Smooth muscle cell (in vitro differentiated cells): Measurements from ENCODE around the gene PDPR. TPM values are rescaled to one million over a fixed set of nuclear protein-coding genes. Genes with fewer than 3 reads are reported as not detected.
"Not testable (repeated sequence)": the region's sequence is repeated elsewhere in the genome, so short reads cannot be mapped to it uniquely, and the experiment has no call there.

ENCODE experiments used
- DNase-seq: peaks from one replicate; lab custom pipeline; 2025; ENCODE audit not compliant: unreplicated experiment; lab: John Stamatoyannopoulos, UW
- H2AFZ ChIP-seq: fragments of 200-600 bp; sonication (generic); 2 replicates; pipeline ENCODE4 v1.6.0; 2016; ENCODE audit warnings: antibody characterized with exemption, low read depth, mild to moderate bottlenecking
- H3F3A ChIP-seq: fragments of 200-600 bp; sonication (generic); 2 replicates; pipeline ENCODE4 v1.6.0; 2017; ENCODE audit warnings: antibody characterized with exemption, low read depth
- H3K27ac ChIP-seq: fragments of 200-600 bp; sonication (generic); 2 replicates; pipeline ENCODE4 v1.5.1; 2016; ENCODE audit warnings: low read depth, mild to moderate bottlenecking
- H3K27me3 ChIP-seq: fragments of 200-600 bp; sonication (generic); 2 replicates; pipeline ENCODE4 v1.6.1; 2016; ENCODE audit warnings: low read depth, mild to moderate bottlenecking
- H3K36me3 ChIP-seq: fragments of 200-600 bp; sonication (generic); 2 replicates; pipeline ENCODE4 v1.5.1; 2016; ENCODE audit warnings: low read depth
- H3K4me1 ChIP-seq: fragments of 200-600 bp; sonication (generic); 2 replicates; pipeline ENCODE4 v1.5.1; 2016; ENCODE audit warnings: low read depth
- H3K4me2 ChIP-seq: fragments of 200-600 bp; sonication (generic); 2 replicates; pipeline ENCODE4 v1.6.0; 2016; ENCODE audit warnings: mild to moderate bottlenecking
- H3K4me3 ChIP-seq: fragments of 200-600 bp; sonication (generic); 2 replicates; pipeline ENCODE4 v1.5.1; 2016; ENCODE audit warnings: mild to moderate bottlenecking
- H3K79me2 ChIP-seq: fragments of 200-600 bp; sonication (generic); 2 replicates; pipeline ENCODE4 v1.6.0; 2016; ENCODE audit warnings: low read depth, mild to moderate bottlenecking
- H3K9ac ChIP-seq: fragments of 200-600 bp; sonication (generic); 2 replicates; pipeline ENCODE4 v1.6.0; 2016; ENCODE audit warnings: low read depth
- H3K9me3 ChIP-seq: fragments of 200-600 bp; sonication (generic); replicated peaks from 2 replicates; pipeline ENCODE4 v1.5.1; 2016; ENCODE audit warnings: low read depth
- H4K20me1 ChIP-seq: fragments of 200-600 bp; sonication (generic); 2 replicates; pipeline ENCODE4 v1.6.0; 2016; ENCODE audit warnings: low read depth
- CTCF ChIP-seq: fragments of 200-600 bp; sonication (generic); IDR thresholded peaks from 2 replicates; pipeline ENCODE4 v1.5.1; 2017; ENCODE audit warnings: borderline replicate concordance, mild to moderate bottlenecking, antibody characterized with exemption; ENCODE audit not compliant: insufficient read depth, poor library complexity, severe bottlenecking
- WGBS: methylation state at CpG from one replicate; pipeline ENCODE4 v1.1.7; 2016; ENCODE audit warnings: low lambda C conversion rate; 5-methylcytosine and 5-hydroxymethylcytosine counted together
- polyA plus RNA-seq: library from polyadenylated mRNA; unstranded; fragments of >200 nt; fragmentation: Nextera tagmentation; extraction: Ambion mirVana; gene quantifications from 2 replicates; pipeline ENCODE4 v1.2.1, GENCODE V29; 2016
- total RNA-seq: library from RNA; depleted of rRNA; stranded (reverse); fragments of >200 nt; gene quantifications from 2 replicates; pipeline ENCODE4 v1.2.3, GENCODE V29; 2014

Gene PDPR
- total and polyA plus RNA-seq, 2 experiments from 2014 or later = 5.7 to 11.2 TPM

GRCh38 chr16:70143231-70143895 is 29.2 kb downstream of the PDPR start:
- H3K27ac ChIP-seq, H3K27me3 ChIP-seq, H3K79me2 ChIP-seq, H3K9ac ChIP-seq, H2AFZ ChIP-seq, H4K20me1 ChIP-seq, DNase-seq, H3K36me3 ChIP-seq, H3K4me2 ChIP-seq, H3F3A ChIP-seq, H3K4me3 ChIP-seq, H3K9me3 ChIP-seq, H3K4me1 ChIP-seq: not testable (repeated sequence)
- 87% methylated on average over 9 of the region's 9 CpGs for WGBS

- H3F3A ChIP-seq, H3K9me3 ChIP-seq, H3K4me1 ChIP-seq, H3K79me2 ChIP-seq, DNase-seq, H2AFZ ChIP-seq, H3K27ac ChIP-seq, H3K4me3 ChIP-seq, H3K36me3 ChIP-seq, H3K27me3 ChIP-seq, H3K4me2 ChIP-seq, H3K9ac ChIP-seq, H4K20me1 ChIP-seq: not testable (repeated sequence)
- WGBS = 89% methylated on average over 11 of the region's 11 CpGs
These were observed 33.7 kb downstream of the PDPR start for GRCh38 chr16:70147853-70148252.

GRCh38 chr16:70148453-70148852 is 34.3 kb downstream of the PDPR start:
- H3K27ac ChIP-seq, H2AFZ ChIP-seq, H3K36me3 ChIP-seq, DNase-seq, H3K79me2 ChIP-seq, H4K20me1 ChIP-seq, H3K4me2 ChIP-seq, H3K9me3 ChIP-seq, H3F3A ChIP-seq, H3K9ac ChIP-seq, H3K27me3 ChIP-seq, H3K4me1 ChIP-seq, H3K4me3 ChIP-seq: not testable (repeated sequence)
- WGBS = 98% methylated on average over 6 of the region's 6 CpGs

- H3K36me3 ChIP-seq, H4K20me1 ChIP-seq, H3K4me1 ChIP-seq, H3K9ac ChIP-seq, H3K4me3 ChIP-seq, H3F3A ChIP-seq, H3K4me2 ChIP-seq, H3K9me3 ChIP-seq, H3K27me3 ChIP-seq, H3K79me2 ChIP-seq, H2AFZ ChIP-seq, H3K27ac ChIP-seq, DNase-seq: not testable (repeated sequence)
- WGBS = 99% methylated on average over 8 of the region's 8 CpGs
These were observed 35.2 kb downstream of the PDPR start for GRCh38 chr16:70149296-70149695.

GRCh38 chr16:70151391-70151790 is 37.3 kb downstream of the PDPR start:
- Histone ChIP-seq H4K20me1 (no peaks in the 10 kb centered on the region), H3K27me3 (no peaks in the 10 kb centered on the region), H3K9ac (no peak overlapping the region), H3K9me3 (no peaks in the 10 kb centered on the region), H2AFZ (no peak overlapping the region), H3K4me2 (no peak overlapping the region), H3K27ac (no peak overlapping the region), H3K4me1 (no peaks in the 10 kb centered on the region), H3K79me2 (no peaks in the 10 kb centered on the region), H3K4me3 (no peak overlapping the region), H3F3A (no peaks in the 10 kb centered on the region), H3K36me3 (no peaks in the 10 kb centered on the region)
- TF ChIP-seq CTCF = no peak
- DNase-seq = no peak
- 98% methylated on average over 2 of the region's 2 CpGs for WGBS
